Measurements from ENCODE around the gene TMEM95.

The TMEM95 gene

DNA sequence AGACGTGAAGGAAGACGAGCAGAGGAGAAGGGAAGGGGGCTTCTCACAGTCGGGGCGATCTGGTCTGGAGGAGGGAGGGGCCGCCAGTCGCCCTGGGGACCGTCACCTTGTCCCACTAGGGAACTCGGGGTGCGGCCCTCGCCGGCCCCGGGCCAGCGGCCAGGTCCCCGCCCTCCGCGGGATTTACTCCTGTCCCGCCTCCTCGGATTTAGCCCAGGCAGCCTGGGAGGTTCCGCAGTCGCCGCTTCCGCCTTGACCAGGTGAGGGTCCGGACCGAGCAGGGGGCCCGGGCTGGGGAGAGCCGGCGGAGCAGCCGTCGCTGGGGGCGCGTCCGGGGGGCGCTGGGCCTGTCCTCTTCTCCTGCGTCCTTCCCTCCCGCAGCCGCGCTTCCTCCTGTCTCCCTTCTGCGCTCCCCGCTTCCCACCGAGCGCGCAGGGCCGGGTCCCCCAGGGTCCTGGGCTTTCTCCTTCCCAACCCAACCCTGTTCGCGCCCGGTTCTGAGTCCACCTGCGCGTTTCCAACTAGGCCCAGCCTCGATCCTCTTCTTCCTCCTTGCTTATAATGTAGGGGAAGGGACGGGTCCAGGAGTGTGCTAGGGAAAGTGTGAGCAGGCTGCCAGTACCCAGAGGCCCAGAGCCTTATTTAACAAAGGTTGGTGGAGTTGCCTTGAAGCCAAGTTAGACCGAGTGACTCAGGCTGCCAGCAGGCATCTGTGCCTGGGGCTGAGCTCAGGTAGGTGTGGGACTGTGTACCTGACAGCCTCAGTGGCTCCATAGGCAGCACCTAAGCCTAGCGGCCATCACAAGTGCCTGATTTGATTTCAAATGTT lies 26.1 kb downstream of the TMEM95 start, which contains the start of gene TNK1:
TNK1 (plus strand) TSS at position 235 of the 829 bp plus-strand sequence. CDS start 1,838 bp downstream, outside the sequence.
- Histone ChIP-seq H3K4me3 (ENCODE audit: low read depth in 1 of 2, low read length in 2 of 2) (no peak within 1 kb of the TSS), H3K4me2 (ENCODE audit: insufficient read depth, low read length) (no peak within 1 kb of the TSS), H3K36me3 (ENCODE audit: insufficient read depth, low read length) (no peaks in the 10 kb centered on the region), H3K9ac (ENCODE audit: low read depth, low read length) (no peak within 1 kb of the TSS), H3K79me2 (ENCODE audit: insufficient read depth, low read length) (no peaks in the 10 kb centered on the region), H3K9me3 (ENCODE audit: insufficient read depth, low read length, severe bottlenecking) (no peaks in the 10 kb centered on the region), H3K27me3 (ENCODE audit: insufficient read depth, low read length, poor library complexity) (peaks cover 25% of the 10 kb centered on the region), H4K20me1 (ENCODE audit: insufficient read depth, low read length) (no peaks in the 10 kb centered on the region), H3K27ac (ENCODE audit: low read length) (no peak within 1 kb of the TSS), H2AFZ (ENCODE audit: low read depth, low read length) (no peak within 1 kb of the TSS), H3K4me1 (ENCODE audit: insufficient read depth, low read length) (peaks cover 14% of the 10 kb centered on the region)
- no peak for TF ChIP-seq CTCF (IDR thresholded peaks at IDR 0.05; ENCODE audit: borderline replicate concordance, extremely low read depth, low read length, poor library complexity, severe bottlenecking)
- no peak for TF ChIP-seq EZH2 (IDR thresholded peaks at IDR 0.05; ENCODE audit: borderline replicate concordance, low read depth, low read length, severe bottlenecking)
- no peak for ATAC-seq (ENCODE audit: insufficient read depth, low read depth)
- no peak for DNase-seq

- Histone ChIP-seq H2AFZ (ENCODE audit: low read depth, low read length) (no peak overlapping the region), H4K20me1 (ENCODE audit: insufficient read depth, low read length) (no peaks in the 10 kb centered on the region), H3K4me3 (ENCODE audit: low read depth in 1 of 2, low read length in 2 of 2) (no peak overlapping the region), H3K36me3 (ENCODE audit: insufficient read depth, low read length) (no peaks in the 10 kb centered on the region), H3K9ac (ENCODE audit: low read depth, low read length) (no peak overlapping the region), H3K4me1 (ENCODE audit: insufficient read depth, low read length) (peaks cover 14% of the 10 kb centered on the region), H3K27ac (ENCODE audit: low read length) (no peak overlapping the region), H3K9me3 (ENCODE audit: insufficient read depth, low read length, severe bottlenecking) (no peaks in the 10 kb centered on the region), H3K27me3 (ENCODE audit: insufficient read depth, low read length, poor library complexity) (peaks cover 25% of the 10 kb centered on the region), H3K4me2 (ENCODE audit: insufficient read depth, low read length) (no peak overlapping the region), H3K79me2 (ENCODE audit: insufficient read depth, low read length) (no peaks in the 10 kb centered on the region)
- ATAC-seq (ENCODE audit: insufficient read depth, low read depth) (no peak), DNase-seq (no peak)
- no peak for TF ChIP-seq EZH2 (IDR thresholded peaks at IDR 0.05; ENCODE audit: borderline replicate concordance, low read depth, low read length, severe bottlenecking)
- TF ChIP-seq CTCF (IDR thresholded peaks at IDR 0.05; ENCODE audit: borderline replicate concordance, extremely low read depth, low read length, poor library complexity, severe bottlenecking), result no peak
These were observed 27.9 kb downstream of the TMEM95 start for GRCh38 chr17:7382901-7383300.

DNA sequence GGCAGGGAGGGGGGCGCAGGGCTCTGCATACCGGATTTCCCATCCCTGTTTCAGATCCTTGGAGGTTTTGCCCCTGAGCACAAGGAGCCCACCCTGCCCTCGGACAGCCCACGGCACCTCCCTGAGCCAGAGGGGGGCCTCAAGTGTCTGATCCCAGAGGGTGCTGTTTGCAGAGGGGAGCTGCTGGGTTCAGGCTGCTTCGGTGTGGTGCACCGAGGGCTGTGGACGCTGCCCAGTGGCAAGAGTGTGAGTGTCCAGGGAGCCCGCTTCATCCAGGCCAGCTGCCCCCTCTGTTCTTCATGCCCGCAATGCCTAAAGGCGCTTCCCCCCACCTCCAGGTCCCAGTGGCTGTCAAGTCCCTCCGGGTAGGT lies 28.4 kb downstream of the TMEM95 start:
- ATAC-seq (ENCODE audit: insufficient read depth, low read depth) (no peak), DNase-seq (no peak)
- Histone ChIP-seq H3K9ac (ENCODE audit: low read depth, low read length) (no peak overlapping the region; the same call in 1 of the 2 replicates), H3K4me2 (ENCODE audit: insufficient read depth, low read length) (peak overlapping the region; percentile 70), H3K9me3 (ENCODE audit: insufficient read depth, low read length, severe bottlenecking) (no peaks in the 10 kb centered on the region), H3K4me1 (ENCODE audit: insufficient read depth, low read length) (peaks cover 14% of the 10 kb centered on the region), H3K79me2 (ENCODE audit: insufficient read depth, low read length) (no peaks in the 10 kb centered on the region), H3K27me3 (ENCODE audit: insufficient read depth, low read length, poor library complexity) (peaks cover 25% of the 10 kb centered on the region), H4K20me1 (ENCODE audit: insufficient read depth, low read length) (no peaks in the 10 kb centered on the region), H3K36me3 (ENCODE audit: insufficient read depth, low read length) (no peaks in the 10 kb centered on the region), H2AFZ (ENCODE audit: low read depth, low read length) (no peak overlapping the region), H3K4me3 (ENCODE audit: low read depth in 1 of 2, low read length in 2 of 2) (peak overlapping the region in 1 of 2 experiments; percentile 48; a peak in 1 of 4 replicates), H3K27ac (ENCODE audit: low read length) (no peak overlapping the region)
- TF ChIP-seq EZH2 (IDR thresholded peaks at IDR 0.05; ENCODE audit: borderline replicate concordance, low read depth, low read length, severe bottlenecking) (no peak), CTCF (IDR thresholded peaks at IDR 0.05; ENCODE audit: borderline replicate concordance, extremely low read depth, low read length, poor library complexity, severe bottlenecking) (no peak)

Measured in DND-41 (cell line).